Fibroblast of gingiva (primary cell): ENCODE measurements around the gene ADH7.
A peak's percentile ranks its signal among the peaks of the same experiment; 100 is the strongest.

ENCODE experiments used
- DNase-seq: peaks from one replicate; pipeline ENCODE4 v3.0.0-alpha.2; 2011; ENCODE audit warnings: low read depth

Gene ADH7

DNA sequence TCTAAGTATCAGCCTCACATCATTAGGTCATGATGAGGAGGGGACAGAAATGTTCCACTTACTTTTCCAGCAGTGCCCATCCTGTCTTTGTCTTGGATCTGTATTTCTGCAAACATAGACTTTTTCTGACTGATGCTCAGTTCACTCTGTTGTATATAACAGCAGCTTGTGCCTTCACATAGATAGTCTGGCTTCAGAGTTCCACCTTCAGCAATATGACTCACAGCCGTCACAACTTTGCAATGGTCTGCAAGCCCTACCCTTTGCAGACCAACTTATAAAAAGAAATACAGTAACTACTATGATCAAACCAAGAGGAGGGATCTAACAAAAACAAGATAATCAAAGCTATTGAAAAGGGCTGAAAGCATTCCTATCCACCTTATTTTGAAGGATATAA lies at the start of gene ADH7:
Gene ADH7 (minus strand): TSS at position 189 of the 400 bp plus-strand sequence. CDS start 109 bp downstream, at position 80.
- no peak for DNase-seq

DNA sequence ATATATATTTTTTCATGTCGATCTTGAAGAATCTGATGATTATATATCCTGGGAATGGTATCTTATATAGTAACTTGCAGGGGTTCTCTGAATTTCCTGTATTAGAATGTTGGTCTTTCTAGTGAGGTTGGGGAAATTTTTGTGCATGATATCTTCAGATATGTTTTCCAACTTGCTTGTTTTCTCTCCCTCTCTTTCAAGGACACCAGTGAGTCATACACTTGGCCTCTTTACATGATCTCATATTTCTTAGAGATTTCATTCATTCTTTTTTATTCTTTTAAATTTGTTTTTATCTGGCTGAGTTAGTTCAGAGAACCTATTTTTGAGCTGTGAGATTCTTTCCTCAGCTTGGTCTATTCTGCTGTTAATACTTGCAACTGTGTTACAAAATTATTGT lies 48.5 kb upstream of the ADH7 start:
- peak; percentile 17 for DNase-seq

DNA sequence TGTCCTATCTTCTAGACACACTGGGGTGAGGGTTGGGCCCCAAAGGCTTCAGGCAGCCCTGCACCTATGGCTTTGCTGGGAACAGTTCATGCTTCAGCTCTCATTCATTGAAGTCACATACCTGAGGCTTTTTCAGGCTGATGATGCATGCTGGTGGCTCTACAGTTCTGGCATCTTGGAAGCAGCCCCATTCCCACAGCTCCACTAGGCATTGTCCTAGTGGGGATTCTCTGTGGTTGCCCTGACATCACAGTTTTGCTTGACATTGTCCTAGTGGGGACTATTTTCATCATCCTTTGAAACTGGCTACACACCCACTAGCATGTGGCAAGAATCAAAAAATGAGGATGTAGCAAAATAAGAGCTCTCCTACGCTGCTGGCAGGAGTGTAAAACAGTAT lies 38.0 kb upstream of the ADH7 start:
- no peak for DNase-seq

- DNase-seq, result no peak
Measured at GRCh38 chr4:99471896-99472295, 36.8 kb upstream of the ADH7 start.

DNA sequence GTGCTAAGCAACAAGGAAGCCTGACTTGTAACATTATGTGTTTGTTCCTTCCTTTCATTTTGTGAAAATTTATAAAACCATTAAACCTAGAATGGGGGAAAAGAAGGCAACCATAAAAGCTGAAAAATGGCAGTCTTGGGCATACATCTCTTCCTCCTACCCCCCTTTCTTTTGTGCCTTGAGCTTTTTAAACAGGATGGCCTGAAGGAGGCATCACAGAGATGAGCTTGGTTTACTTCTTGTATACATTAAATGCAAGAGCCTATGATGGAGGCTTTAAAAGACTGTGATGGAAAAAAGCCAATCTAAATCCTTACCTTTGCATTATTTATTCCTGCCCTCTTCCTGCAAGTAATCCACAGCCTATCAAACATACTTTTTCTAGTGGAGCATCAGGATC lies 36.2 kb upstream of the ADH7 start:
- DNase-seq, result no peak

DNA sequence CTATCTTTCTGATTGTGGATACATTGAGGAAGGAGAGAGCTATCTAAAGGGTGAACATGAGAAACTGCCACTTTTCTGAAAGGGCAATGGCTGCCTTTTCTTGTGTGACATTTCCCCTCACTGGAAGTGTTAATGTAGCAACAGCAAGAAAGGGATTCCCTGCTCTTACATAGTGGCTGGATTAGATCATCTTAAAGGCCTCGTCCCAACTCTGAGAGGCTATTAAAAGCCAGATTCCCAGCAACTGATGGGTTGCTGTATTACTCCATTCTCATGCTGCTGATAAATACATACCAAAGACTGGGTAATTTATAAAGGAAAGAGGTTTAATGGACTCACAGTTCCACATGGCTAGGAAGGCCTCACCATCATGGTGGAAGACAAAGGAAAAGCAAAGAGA lies 33.7 kb upstream of the ADH7 start:
- DNase-seq, result peak; percentile 17

DNA sequence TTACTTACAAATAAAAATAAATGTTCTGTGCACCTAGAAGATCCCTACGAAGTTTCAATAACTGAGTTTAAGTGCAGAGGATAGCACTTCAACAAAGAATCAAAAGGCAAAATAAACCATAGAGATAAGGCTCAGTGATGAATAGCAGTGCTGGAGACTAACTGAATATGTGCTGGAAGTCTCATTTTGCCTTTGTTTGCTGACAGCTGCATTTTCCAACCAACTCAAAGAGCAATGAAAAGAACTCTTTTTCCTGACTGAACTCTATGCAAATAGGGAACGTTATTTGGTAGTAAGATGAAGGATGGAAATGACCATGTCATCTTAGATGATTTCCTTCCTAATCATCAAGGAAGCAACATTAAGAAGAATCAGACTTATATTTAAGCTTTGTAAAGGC lies 32.7 kb upstream of the ADH7 start:
- no peak for DNase-seq

DNA sequence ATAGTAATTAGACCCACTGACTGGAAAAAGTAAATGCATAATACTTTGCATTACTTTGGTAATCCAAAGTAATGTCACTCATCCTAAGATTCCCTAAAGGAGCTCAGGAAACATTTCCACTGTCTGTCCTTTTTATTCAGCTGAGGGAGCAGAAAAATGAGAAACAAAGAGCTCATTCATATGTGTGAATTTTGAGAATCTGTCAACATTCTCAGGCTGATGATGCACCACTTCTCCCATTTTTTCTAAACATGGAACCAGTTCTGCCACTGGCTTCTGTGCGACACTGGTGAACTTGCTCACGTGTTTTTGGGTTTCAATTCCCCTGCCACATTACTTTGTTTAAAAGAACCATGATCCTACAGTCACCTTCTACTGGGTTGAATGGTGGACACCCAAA lies 28.4 kb upstream of the ADH7 start:
- no peak for DNase-seq

DNA sequence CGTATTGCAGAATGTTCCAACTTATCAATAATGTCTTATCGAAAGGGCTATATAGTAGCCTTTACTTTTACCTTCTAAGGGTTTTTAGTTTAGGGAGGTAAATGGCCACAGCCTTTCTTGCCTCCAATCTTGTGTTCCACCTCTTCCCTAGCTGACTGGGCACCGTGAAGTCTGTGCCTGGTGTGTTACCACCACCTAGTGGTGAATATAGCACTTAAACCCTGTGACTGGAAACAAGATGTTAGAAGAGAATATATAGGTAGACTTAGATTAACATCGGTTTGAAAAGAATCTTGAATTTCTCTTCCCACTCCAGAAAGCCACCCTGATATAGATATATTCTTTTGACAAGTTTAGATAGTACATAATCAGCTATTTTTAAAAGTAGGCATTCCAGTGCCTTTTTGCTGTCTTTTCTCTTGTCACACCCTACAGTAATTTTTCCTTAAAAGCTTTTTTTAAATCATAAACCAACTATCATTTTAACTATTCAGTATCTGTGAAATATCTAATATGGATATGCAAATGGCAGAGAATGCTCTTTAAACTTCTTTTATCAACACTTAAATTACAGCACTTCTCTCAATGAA lies 27.8 kb upstream of the ADH7 start:
- DNase-seq, result peak; percentile 65

GRCh38 chr4:99461623-99462401 lies 26.7 kb upstream of the ADH7 start:
- no peak for DNase-seq

- DNase-seq, result no peak
Measured at GRCh38 chr4:99459546-99460042, 24.5 kb upstream of the ADH7 start.

DNA sequence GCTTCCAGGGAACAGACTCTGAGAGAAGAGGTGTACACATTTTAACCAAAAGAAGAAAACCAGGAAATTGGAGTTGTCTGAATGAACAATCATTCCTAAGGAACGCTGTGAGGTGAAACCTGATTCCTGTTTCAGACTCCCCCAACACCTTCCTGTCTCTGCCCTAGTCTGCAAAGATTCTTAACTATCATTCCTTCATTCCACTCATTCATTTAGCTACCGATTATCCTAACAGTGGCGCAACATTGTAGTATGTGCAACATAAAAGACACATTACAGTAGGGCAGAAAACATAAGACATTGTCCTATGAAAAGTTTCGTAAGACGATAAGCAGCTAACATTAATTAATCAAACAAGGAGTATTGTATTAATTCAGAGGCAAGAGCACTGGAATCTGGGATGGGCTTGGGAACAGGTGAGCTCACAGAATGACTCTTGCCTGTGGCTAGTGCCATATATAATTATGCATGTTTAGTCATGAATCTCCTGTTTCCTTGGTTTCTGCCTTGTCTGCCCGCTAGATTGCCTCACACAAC lies 23.8 kb upstream of the ADH7 start:
- DNase-seq, result no peak

DNA sequence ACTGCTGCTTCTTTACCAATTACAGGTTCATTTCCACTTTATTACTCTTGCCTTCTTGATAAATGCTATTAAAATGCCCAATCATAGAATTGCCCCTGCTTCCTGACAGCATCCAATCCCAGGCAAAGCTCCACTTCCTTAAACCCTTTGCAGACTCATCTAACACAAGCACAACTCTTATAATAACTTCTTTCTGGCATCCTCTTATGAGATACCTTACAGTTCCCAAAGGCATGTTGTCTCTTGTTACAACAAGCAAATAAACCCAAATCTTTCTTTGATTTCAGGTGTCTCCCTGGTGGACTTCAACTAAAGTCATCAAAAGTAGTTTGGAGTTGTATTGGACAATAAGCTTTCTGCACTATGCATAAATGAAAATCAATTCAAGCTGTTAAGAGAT lies 22.5 kb upstream of the ADH7 start:
- DNase-seq, result no peak

DNA sequence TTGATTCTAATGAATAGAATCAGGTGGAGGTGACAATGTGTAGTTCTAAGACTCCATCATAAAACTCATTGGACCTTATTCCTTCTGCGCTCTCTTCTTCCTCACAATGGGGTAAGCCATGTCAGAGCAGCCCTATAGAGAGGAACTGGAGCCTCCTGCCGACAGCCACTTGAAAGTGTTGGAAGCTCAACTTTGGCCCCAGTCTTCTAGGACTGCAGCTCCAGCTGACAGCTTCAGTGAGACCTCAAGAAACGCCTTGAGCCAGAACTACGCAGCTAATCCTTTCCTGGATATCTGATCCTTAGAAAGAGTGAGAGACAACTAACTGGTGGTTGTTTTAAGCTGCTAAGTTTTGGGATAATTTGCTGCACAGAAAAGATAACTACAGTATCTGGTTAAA lies 22.1 kb upstream of the ADH7 start:
- DNase-seq, result no peak

- no peak for DNase-seq
Measured at GRCh38 chr4:99447513-99447912, 12.4 kb upstream of the ADH7 start.

DNA sequence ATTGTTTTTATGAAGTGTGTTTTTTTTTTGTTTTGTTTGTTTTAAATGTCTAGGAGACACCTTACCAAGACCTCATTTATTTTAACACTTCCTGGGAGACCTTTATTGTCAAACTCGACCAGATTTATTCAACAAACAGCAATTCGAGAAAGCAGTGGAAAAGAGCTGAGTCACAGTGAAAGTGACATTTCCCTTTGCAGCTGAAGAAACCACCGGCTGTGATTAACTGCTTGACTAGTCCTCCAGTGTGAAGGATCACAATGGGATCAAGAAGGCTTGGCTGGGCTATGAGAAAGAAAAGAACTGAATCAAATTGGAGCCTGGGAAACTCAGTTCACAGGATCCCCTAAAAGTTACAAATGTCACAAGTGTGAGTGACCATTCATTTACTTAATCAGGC lies 11.9 kb upstream of the ADH7 start:
- DNase-seq, result peak; percentile 86

- peak; percentile 90 for DNase-seq
Measured at GRCh38 chr4:99438405-99438780, 3.3 kb upstream of the ADH7 start.

DNA sequence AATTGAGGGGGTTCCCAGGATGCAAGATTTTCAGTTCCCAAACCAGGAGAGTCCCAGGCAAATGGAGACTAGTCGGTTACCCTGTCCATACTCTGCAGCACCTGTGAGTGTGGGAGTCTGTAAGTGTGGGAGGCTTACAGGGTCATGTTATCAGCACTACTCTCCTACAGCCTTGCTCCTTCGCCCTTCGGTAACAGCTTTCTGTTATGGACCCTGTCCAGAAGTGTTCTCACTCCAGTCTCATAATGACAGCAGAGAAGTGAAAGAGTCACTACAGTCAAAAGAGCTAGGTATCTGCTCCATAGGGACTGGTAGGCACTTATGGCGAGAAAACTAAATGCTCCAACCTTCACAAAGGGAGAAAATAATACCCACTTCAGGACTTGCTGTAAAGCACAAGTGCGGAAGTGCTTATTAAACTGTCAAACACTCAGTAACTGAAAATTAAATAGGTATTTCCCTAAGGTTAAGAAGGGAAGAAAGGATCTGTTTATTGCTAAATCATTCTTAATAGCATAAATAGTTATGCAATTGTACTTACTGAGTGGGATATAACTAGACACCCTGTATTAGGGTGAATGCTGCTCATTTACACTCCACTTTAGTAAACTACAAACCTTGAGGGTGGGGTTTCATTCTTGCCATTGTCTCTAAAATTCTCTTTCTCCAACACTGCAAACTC lies 2.7 kb upstream of the ADH7 start:
- no peak for DNase-seq

DNA sequence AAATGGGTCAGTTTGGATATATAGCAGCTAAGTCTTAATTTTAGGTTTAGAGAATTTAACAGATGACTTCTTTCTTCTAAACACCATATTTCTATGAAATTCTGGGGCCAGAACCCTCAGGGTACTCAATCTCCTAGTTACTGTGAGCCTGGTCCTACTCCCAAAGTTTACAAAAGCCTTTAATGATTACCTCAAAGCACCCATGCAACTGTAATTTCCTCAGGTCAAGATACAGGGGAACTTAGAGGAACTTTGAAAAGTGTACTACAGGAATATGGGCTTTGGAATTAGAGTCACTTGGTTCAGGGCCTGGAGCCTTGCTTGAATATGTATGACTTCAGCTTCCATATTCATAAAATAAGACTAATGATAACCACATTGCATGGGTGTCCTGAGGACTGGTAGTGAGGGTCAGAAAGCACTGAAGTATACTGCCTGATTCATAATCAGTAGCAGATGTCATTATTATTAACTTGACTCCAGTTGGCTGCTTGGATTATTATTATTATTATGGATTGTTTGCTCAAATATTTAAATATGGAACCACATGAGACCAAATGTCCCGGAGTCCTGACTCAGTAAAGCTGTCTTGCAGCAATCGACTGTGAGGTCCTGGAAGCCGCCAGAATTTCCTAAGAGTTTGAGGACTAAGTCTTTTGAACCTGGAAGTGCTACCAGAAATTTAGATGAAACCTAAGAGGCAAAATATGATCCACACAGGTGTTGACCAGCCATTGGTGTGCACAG lies 2.0 kb upstream of the ADH7 start:
- DNase-seq, result peak; percentile 89

GRCh38 chr4:99436462-99436861 lies 1.3 kb upstream of the ADH7 start:
- DNase-seq, result no peak

- DNase-seq, result no peak
Measured at GRCh38 chr4:99430106-99430505, 5.0 kb downstream of the ADH7 start.

DNA sequence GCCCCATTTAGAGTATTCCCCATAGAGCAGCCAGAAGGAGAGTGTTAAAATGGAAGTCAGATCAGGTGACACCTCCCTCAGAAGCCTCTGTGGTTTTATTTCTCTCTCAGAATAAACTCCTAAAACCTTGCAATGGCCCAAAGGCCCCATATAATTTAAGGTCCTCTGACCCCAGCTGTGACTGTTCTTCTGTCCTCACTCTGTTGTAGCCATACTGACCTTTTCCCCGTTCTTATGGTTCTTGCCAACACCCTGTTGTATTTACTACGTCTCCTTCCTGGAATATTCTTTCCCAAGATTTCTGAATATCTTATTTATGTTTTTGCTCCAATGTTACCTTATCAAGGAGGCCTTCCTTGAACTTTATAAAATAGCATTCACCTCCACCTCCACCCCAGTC lies 18.0 kb downstream of the ADH7 start:
- no peak for DNase-seq
